Body of pancreas (tissue), 4 donors: ENCODE data around the gene CSPG4.
"Not testable (repeated sequence)": the region's sequence is repeated elsewhere in the genome, so short reads cannot be mapped to it uniquely, and the experiment has no call there.

Source experiments
- CTCF ChIP-seq, 7 experiments: fragments of 450-650 bp in 4 of 7; fragments of 200-600 bp in 3 of 7; sonication (generic) in 3 of 7; IDR thresholded peaks; one replicate each; pipeline ENCODE4 v1.5.1; 2016 to 2019; ENCODE audit warnings: antibody characterized with exemption in 7 of 7
- POLR2A ChIP-seq, 3 donors: fragments of 450-650 bp; IDR thresholded peaks; one replicate each; pipeline ENCODE4 v1.6.1; 2016; ENCODE audit warnings: antibody characterized with exemption in 3 of 3, mild to moderate bottlenecking in 2 of 3

- not testable (repeated sequence) for TF ChIP-seq CTCF, POLR2A (IDR thresholded peaks at IDR 0.05)
Measured at GRCh38 chr15:75633922-75634321, 78.7 kb downstream of the CSPG4 start.
